Measurements from ENCODE around the gene DHX36. TPM values are rescaled to one million over a fixed set of nuclear protein-coding genes. Genes with fewer than 3 reads are reported as not detected.
A peak's percentile ranks its signal among the peaks of the same experiment; 100 is the strongest.

Gene DHX36
- total RNA-seq, 1 donor: 53.4 TPM

DNA sequence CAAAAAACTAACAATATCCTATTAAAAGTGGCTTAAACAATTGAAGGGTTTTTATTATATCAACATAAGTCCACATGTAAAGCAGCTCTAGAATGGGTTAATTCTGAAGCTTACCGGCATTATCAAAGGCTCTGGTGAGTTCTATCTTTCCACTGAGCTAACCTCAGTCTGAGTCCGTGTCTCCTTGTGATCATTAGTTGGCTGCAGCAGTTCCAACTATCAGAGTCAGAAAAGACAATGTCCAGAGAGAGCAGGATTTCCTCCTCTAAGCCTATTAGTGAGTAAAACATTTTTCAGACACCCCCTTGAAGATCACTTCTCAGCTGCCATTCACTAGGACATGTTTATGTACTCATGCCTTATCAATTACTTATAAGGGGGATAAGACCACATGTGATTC, 49.9 kb downstream of the DHX36 start:
- DNase-seq (ENCODE audit: low read depth): no peak
- no peak for TF ChIP-seq CTCF (IDR thresholded peaks at IDR 0.05; ENCODE audit: insufficient read depth, low read length)
- no peak overlapping the region for H3K4me3 ChIP-seq (ENCODE audit: low read depth, low read length)

GRCh38 chr3:154273381-154273780, 50.9 kb downstream of the DHX36 start:
- no peak for DNase-seq (ENCODE audit: low read depth)
- TF ChIP-seq CTCF (IDR thresholded peaks at IDR 0.05; ENCODE audit: insufficient read depth, low read length): no peak
- no peak overlapping the region for H3K4me3 ChIP-seq (ENCODE audit: low read depth, low read length)

GRCh38 chr3:154254527-154254926, 69.8 kb downstream of the DHX36 start:
- no peak for DNase-seq (ENCODE audit: low read depth)
- no peak for TF ChIP-seq CTCF (IDR thresholded peaks at IDR 0.05; ENCODE audit: insufficient read depth, low read length)
- H3K4me3 ChIP-seq (ENCODE audit: low read depth, low read length): no peak overlapping the region

DNA sequence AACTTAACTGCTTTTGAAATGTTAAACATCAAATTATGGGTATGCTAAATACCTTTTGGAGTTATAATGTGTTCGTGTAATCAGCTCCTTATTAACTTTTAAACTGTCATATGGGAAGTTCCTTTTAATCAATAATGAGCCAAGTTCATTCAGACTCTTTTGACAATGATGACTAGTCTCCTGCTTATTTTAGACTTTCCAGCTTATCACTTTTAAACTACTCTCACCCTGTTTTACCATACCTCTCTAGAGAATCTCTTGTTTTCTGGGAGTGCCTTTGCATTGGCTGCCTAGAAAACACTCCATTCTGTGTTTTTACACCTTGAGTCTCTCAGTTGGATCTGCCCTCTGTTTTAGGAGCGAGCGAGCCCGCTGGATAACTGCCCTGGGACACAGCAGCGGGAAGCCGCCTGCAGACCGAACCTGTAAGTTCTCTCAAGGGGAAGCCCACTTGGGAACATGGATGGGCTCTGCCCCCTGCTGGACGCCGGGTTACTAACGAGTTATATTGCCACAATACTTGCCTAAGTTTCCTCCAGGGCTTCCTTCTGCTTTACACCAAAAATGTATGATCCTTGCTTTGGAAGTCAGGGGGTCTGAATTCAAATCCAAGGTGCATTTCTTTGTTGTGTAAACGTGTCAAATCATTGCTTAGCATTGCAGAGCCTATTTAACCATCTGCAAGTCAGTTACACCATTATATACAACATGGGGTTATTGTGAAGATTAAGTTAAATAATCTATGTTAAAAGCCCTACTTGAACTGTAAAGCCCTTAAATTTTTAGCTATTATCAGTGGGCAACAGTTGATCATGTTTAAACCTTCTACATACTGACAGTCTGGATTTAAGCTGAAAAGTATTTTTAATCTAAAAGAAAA, 71.3 kb downstream of the DHX36 start:
- peak; percentile 92 for DNase-seq (ENCODE audit: low read depth)
- no peak overlapping the region for H3K4me3 ChIP-seq (ENCODE audit: low read depth, low read length)
- peak; percentile 93 for TF ChIP-seq CTCF (IDR thresholded peaks at IDR 0.05; ENCODE audit: insufficient read depth, low read length)

- no peak for TF ChIP-seq CTCF (IDR thresholded peaks at IDR 0.05; ENCODE audit: insufficient read depth, low read length)
- no peak overlapping the region for H3K4me3 ChIP-seq (ENCODE audit: low read depth, low read length)
Measured at GRCh38 chr3:154251610-154252009, 72.7 kb downstream of the DHX36 start.

DNA sequence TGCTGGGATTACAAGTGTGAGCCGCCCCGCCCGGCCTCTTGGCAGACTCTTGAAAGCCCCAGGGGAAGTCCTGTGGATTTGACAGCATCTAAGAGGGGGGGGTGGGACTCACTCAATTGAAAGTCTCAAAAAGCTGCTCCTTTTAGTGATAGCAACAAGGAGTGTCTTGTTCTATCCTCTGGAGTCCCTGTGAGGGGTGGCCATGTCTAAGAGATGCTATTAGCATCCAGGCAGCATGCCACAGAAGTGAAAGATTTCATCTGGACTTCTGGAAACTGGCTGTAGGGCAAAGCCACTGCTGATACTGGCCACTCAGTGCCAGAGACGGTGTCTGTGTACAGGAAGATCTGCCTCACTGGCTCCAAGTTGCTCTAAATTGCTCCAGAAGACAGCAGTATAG, 74.0 kb downstream of the DHX36 start:
- no peak for TF ChIP-seq CTCF (IDR thresholded peaks at IDR 0.05; ENCODE audit: insufficient read depth, low read length)
- no peak overlapping the region for H3K4me3 ChIP-seq (ENCODE audit: low read depth, low read length)
- DNase-seq (ENCODE audit: low read depth): no peak

More at GRCh38 chr3:154251610-154252009, 72.7 kb downstream of the DHX36 start:
- no peak for DNase-seq (ENCODE audit: low read depth)

All from fibroblast of the aortic adventitia (primary cell).